Testis (tissue), 3 donors: ENCODE measurements around the gene CDH23. TPM values are rescaled to one million over a fixed set of nuclear protein-coding genes. Genes with fewer than 3 reads are reported as not detected.

Source experiments
- DNase-seq: peaks from one replicate; pipeline ENCODE4 v3.0.0-alpha.2; 2019
- H3K27ac ChIP-seq, 2 donors: fragments of 200-600 bp; sonication (generic); one replicate each; pipeline ENCODE4 v1.5.1; 2019
- H3K27me3 ChIP-seq: fragments of 200-600 bp; sonication (generic); one replicate; pipeline ENCODE4 v1.5.1; 2019
- H3K36me3 ChIP-seq: fragments of 200-600 bp; sonication (generic); one replicate; pipeline ENCODE4 v1.5.1; 2017; ENCODE audit warnings: low read depth; ENCODE audit errors: missing control alignments
- H3K4me1 ChIP-seq: fragments of 200-600 bp; sonication (generic); one replicate; pipeline ENCODE4 v1.5.1; 2019
- H3K4me3 ChIP-seq, 2 donors: fragments of 200-600 bp; sonication (generic); one replicate each; pipeline ENCODE4 v1.5.1; 2017 to 2019
- H3K9me3 ChIP-seq: fragments of 200-600 bp; sonication (generic); one replicate; pipeline ENCODE4 v1.5.1; 2017
- CTCF ChIP-seq, 3 experiments: fragments of 450-650 bp in 2 of 3; fragments of 200-600 bp in 1 of 3; sonication (generic) in 1 of 3; IDR thresholded peaks; one replicate each; pipeline ENCODE4 v1.5.1; 2016 to 2019; ENCODE audit warnings: antibody characterized with exemption in 3 of 3, mild to moderate bottlenecking in 2 of 3, moderate library complexity in 1 of 3
- POLR2A ChIP-seq: fragments of 450-650 bp; IDR thresholded peaks from one replicate; pipeline ENCODE4 v1.6.1; 2017; ENCODE audit warnings: antibody characterized with exemption, mild to moderate bottlenecking, moderate library complexity
- WGBS, 2 donors: methylation state at CpG; one replicate each; pipeline ENCODE4 v1.1.5; 2018; 5-methylcytosine and 5-hydroxymethylcytosine counted together
- intact Hi-C: fragments of 100-400 bp; cut with DNase I; formaldehyde crosslinking; loops from one replicate; pipeline ENCODE4 v1.15.1; 2023; ENCODE audit warnings: low total_unique reads
- polyA plus RNA-seq: library from polyadenylated mRNA; stranded (reverse); fragments of 350-450 nt; fragmentation: Illumina TruSeq; extraction: RNeasy Lipid Tissue Mini Kit (QIAGEN cat#74804); gene quantifications from one replicate; pipeline ENCODE4 v1.2.3, GENCODE V29; 2014; ENCODE audit warnings: low read depth, low replicate concordance; ENCODE audit not compliant: insufficient read depth
- total RNA-seq, 2 donors: library from RNA; depleted of rRNA; stranded (reverse); fragments of >200 nt; gene quantifications; one replicate each; pipeline ENCODE4 v1.2.3, GENCODE V29; 2016

CDH23 gene
- total and polyA plus RNA-seq, 3 donors from 2014 or later: 29.8 to 125 (median 81.7) TPM

- Histone ChIP-seq H3K27me3 (no peaks in the 10 kb centered on the region), H3K36me3 (no peaks in the 10 kb centered on the region), H3K9me3 (no peaks in the 10 kb centered on the region), H3K4me1 (no peaks in the 10 kb centered on the region), H3K4me3 (no peak overlapping the region), H3K27ac (no peak overlapping the region)
- 89 to 94% methylated on average over 1 to 2 of the region's 2 CpGs for WGBS, 2 donors
- intact Hi-C loops: no loop called here
- no peak for DNase-seq
- TF ChIP-seq CTCF (IDR thresholded peaks at IDR 0.05) (no peak), POLR2A (no peak)
Observed at GRCh38 chr10:71367271-71367670, 29.4 kb upstream of the CDH23 start.

- no peaks in the 10 kb centered on the region for H3K27me3 ChIP-seq
- H3K4me3 ChIP-seq: no peak overlapping the region
- H3K36me3 ChIP-seq: no peaks in the 10 kb centered on the region
- no peaks in the 10 kb centered on the region for H3K4me1 ChIP-seq
- H3K27ac ChIP-seq: no peak overlapping the region
- H3K9me3 ChIP-seq: no peaks in the 10 kb centered on the region
- TF ChIP-seq CTCF (IDR thresholded peaks at IDR 0.05) (no peak), POLR2A (no peak)
- 94 to 100% methylated on average over 1 of the region's 1 CpG for WGBS, 2 donors
- DNase-seq: no peak
- intact Hi-C loops: no loop called here
Observed at GRCh38 chr10:71368176-71368575, 28.5 kb upstream of the CDH23 start.

- intact Hi-C loops: no loop called here
- Histone ChIP-seq H3K4me3 (no peak overlapping the region), H3K27me3 (no peaks in the 10 kb centered on the region), H3K4me1 (no peaks in the 10 kb centered on the region), H3K36me3 (no peaks in the 10 kb centered on the region), H3K27ac (no peak overlapping the region), H3K9me3 (no peaks in the 10 kb centered on the region)
- no peak for TF ChIP-seq CTCF (IDR thresholded peaks at IDR 0.05)
- no peak for TF ChIP-seq POLR2A
- 81 to 85% methylated on average over 2 of the region's 2 CpGs for WGBS, 2 donors
- DNase-seq: no peak
Observed at GRCh38 chr10:71368643-71369042, 28.1 kb upstream of the CDH23 start.

- H3K4me3 ChIP-seq: no peak overlapping the region
- no peaks in the 10 kb centered on the region for H3K36me3 ChIP-seq
- intact Hi-C loops: no loop called here
- no peak for DNase-seq
- no peak overlapping the region for H3K27ac ChIP-seq
- H3K27me3 ChIP-seq: no peaks in the 10 kb centered on the region
- TF ChIP-seq CTCF (IDR thresholded peaks at IDR 0.05) (no peak), POLR2A (no peak)
- WGBS, 2 donors: 90 to 92% methylated on average over 1 of the region's 1 CpG
- H3K4me1 ChIP-seq: no peaks in the 10 kb centered on the region
- H3K9me3 ChIP-seq: no peaks in the 10 kb centered on the region
Observed at GRCh38 chr10:71369602-71370001, 27.1 kb upstream of the CDH23 start.

GRCh38 chr10:71370031-71370430 lies 26.7 kb upstream of the CDH23 start:
- WGBS, 2 donors: 80 to 81% methylated on average over 3 of the region's 3 CpGs
- no peak overlapping the region for H3K4me3 ChIP-seq
- H3K36me3 ChIP-seq: no peaks in the 10 kb centered on the region
- H3K27ac ChIP-seq: no peak overlapping the region
- intact Hi-C loops: no loop called here
- no peaks in the 10 kb centered on the region for H3K4me1 ChIP-seq
- no peak for DNase-seq
- H3K27me3 ChIP-seq: no peaks in the 10 kb centered on the region
- no peaks in the 10 kb centered on the region for H3K9me3 ChIP-seq
- TF ChIP-seq POLR2A (no peak), CTCF (IDR thresholded peaks at IDR 0.05) (no peak)
